Lower lobe of right lung (tissue), 2 donors: ENCODE results near the gene FXYD7. TPM values are rescaled to one million over a fixed set of nuclear protein-coding genes. Genes with fewer than 3 reads are reported as not detected.

Experiments used
- ATAC-seq, 2 donors: fragments of 200-7000 bp; cut with Tn5 transposase; one replicate each; pipeline ENCODE4 v1.9.1; 2020 to 2022; ENCODE audit warnings: mild to moderate bottlenecking in 2 of 2, moderate library complexity in 2 of 2
- DNase-seq: peaks from one replicate; pipeline ENCODE4 v3.0.0-alpha.2; 2020
- H3K27ac ChIP-seq: fragments of 200-600 bp; one replicate; pipeline ENCODE4 v1.8.0; 2022
- H3K27me3 ChIP-seq: fragments of 200-600 bp; one replicate; pipeline ENCODE4 v1.8.0; 2022; ENCODE audit warnings: low read depth
- H3K36me3 ChIP-seq: fragments of 200-600 bp; one replicate; pipeline ENCODE4 v1.8.0; 2022; ENCODE audit warnings: mild to moderate bottlenecking
- H3K4me1 ChIP-seq: fragments of 200-600 bp; one replicate; pipeline ENCODE4 v1.8.0; 2022
- H3K4me3 ChIP-seq: fragments of 200-600 bp; one replicate; pipeline ENCODE4 v1.8.0; 2022; ENCODE audit warnings: mild to moderate bottlenecking
- H3K9me3 ChIP-seq: fragments of 200-600 bp; one replicate; pipeline ENCODE4 v1.8.0; 2022
- CTCF ChIP-seq: fragments of 200-600 bp; IDR thresholded peaks from one replicate; pipeline ENCODE4 v1.8.0; 2022; ENCODE audit warnings: antibody characterized with exemption, mild to moderate bottlenecking
- intact Hi-C: fragments of 100-400 bp; cut with DNase I; formaldehyde crosslinking; loops from one replicate; pipeline ENCODE4 v1.11.0; 2022
- total RNA-seq: library from RNA; stranded (reverse); fragmentation: NEBNext Ultra II Directional; extraction: Animal tissue kit (Norgen Biotek cat#: 25700); gene quantifications from one replicate; pipeline ENCODE4 v1.2.1, GENCODE V29; 2021
- donor health status: DM: no; HTN: yes; CAD: no; lungs with severe emphysema.

Gene FXYD7
- total RNA-seq, 1 donor from 2014 or later, result not detected

- Histone ChIP-seq H3K4me1 (peaks cover 16% of the 10 kb centered on the region), H3K9me3 (peaks cover 21% of the 10 kb centered on the region), H3K27me3 (no peaks in the 10 kb centered on the region), H3K4me3 (no peak overlapping the region), H3K36me3 (peaks cover 32% of the 10 kb centered on the region), H3K27ac (no peak overlapping the region)
- DNase-seq (no peak), ATAC-seq (peak in 1 of 2 donors; percentile 6)
- intact Hi-C loops, result no loop called here
- TF ChIP-seq CTCF, result no peak
These were observed 26.4 kb downstream of the FXYD7 start for GRCh38 chr19:35169221-35169995.

GRCh38 chr19:35170359-35171061 lies 27.5 kb downstream of the FXYD7 start:
- H3K4me1 ChIP-seq, result peaks cover 16% of the 10 kb centered on the region
- ATAC-seq, result peak; percentile 13 to 75
- peaks cover 15% of the 10 kb centered on the region for H3K9me3 ChIP-seq
- DNase-seq, result no peak
- no peaks in the 10 kb centered on the region for H3K27me3 ChIP-seq
- peak overlapping the region; percentile 1 for H3K27ac ChIP-seq
- H3K4me3 ChIP-seq, result no peak overlapping the region
- intact Hi-C loops, result no loop called here
- peaks cover 23% of the 10 kb centered on the region for H3K36me3 ChIP-seq
- TF ChIP-seq CTCF, result no peak

GRCh38 chr19:35171730-35172129 lies 28.7 kb downstream of the FXYD7 start:
- intact Hi-C loops, result no loop called here
- H3K4me3 ChIP-seq, result no peak overlapping the region
- no peak overlapping the region for H3K27ac ChIP-seq
- ATAC-seq (no peak), DNase-seq (no peak)
- no peaks in the 10 kb centered on the region for H3K27me3 ChIP-seq
- H3K36me3 ChIP-seq, result peaks cover 11% of the 10 kb centered on the region
- TF ChIP-seq CTCF, result no peak
- H3K4me1 ChIP-seq, result peaks cover 21% of the 10 kb centered on the region
- peaks cover 3% of the 10 kb centered on the region for H3K9me3 ChIP-seq

GRCh38 chr19:35174226-35174625 lies 31.2 kb downstream of the FXYD7 start:
- Histone ChIP-seq H3K9me3 (no peaks in the 10 kb centered on the region), H3K4me3 (no peak overlapping the region), H3K27me3 (no peaks in the 10 kb centered on the region), H3K36me3 (peaks cover 9% of the 10 kb centered on the region), H3K27ac (no peak overlapping the region), H3K4me1 (peaks cover 16% of the 10 kb centered on the region)
- intact Hi-C loops, result no loop called here
- DNase-seq (no peak), ATAC-seq (no peak)
- TF ChIP-seq CTCF, result no peak

GRCh38 chr19:35176181-35176570 lies 33.1 kb downstream of the FXYD7 start:
- Histone ChIP-seq H3K4me3 (no peak overlapping the region), H3K36me3 (no peaks in the 10 kb centered on the region), H3K9me3 (no peaks in the 10 kb centered on the region), H3K27me3 (no peaks in the 10 kb centered on the region), H3K4me1 (peaks cover 16% of the 10 kb centered on the region), H3K27ac (no peak overlapping the region)
- TF ChIP-seq CTCF, result no peak
- ATAC-seq (no peak), DNase-seq (no peak)
- intact Hi-C loops, result no loop called here
